CD4-positive, alpha-beta T cell treated with Interleukin-1 beta for 1 hour (primary cell): ENCODE results near the gene ADRA2C.
"Not testable (repeated sequence)": the region's sequence is repeated elsewhere in the genome, so short reads cannot be mapped to it uniquely, and the experiment has no call there.

Experiments used
- DNase-seq, 2 donors: peaks; one replicate each; pipeline ENCODE4 v3.0.0-alpha.2; 2020 to 2022

Gene ADRA2C

GRCh38 chr4:3801521-3801920, 35.3 kb downstream of the ADRA2C start:
- DNase-seq: no peak

- no peak for DNase-seq
Measured at GRCh38 chr4:3801931-3802550, 35.9 kb downstream of the ADRA2C start.

- DNase-seq: no peak
Measured at GRCh38 chr4:3802571-3803474, 36.6 kb downstream of the ADRA2C start.

GRCh38 chr4:3803475-3803847, 37.3 kb downstream of the ADRA2C start:
- no peak for DNase-seq

DNA sequence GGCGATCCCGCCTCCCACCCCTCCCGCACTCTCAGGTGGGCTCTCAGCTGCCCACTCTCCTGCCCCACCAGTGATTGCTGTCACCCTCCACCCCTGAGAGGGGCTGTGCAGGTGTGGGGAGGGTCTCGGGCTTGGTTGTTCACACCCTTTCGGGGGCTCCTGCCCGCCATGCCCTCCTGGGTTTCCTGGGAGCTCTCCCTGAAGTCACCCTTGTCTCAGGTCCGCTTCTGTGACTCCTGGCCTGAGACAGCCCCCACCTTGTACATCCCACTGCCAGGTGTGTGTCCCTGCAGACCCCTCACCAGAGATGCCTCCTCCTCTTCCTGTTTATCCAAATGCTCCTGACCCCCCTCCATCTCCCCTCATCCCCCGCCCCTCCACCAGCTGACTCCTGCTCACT, 37.8 kb downstream of the ADRA2C start:
- no peak for DNase-seq

DNA sequence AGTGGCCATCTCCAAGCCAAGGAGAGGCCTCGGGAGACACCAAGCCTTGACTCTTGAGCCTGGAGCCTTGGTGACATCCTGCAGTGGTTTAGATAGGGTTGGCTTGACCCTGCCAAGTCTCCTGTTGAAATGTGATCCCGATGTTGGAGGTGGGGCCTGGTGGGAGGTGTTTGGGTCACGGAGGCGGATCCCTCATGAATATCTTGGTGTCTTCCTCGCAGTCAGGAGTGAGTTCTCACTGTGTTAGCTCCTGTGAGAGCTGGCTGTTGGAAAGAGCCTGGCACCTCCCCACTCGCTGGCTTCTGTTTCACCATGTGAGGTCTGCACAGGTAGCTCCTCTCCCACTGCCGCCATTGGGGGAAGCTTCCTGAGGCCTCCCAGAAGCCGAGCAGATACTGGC, 38.8 kb downstream of the ADRA2C start:
- no peak for DNase-seq

DNA sequence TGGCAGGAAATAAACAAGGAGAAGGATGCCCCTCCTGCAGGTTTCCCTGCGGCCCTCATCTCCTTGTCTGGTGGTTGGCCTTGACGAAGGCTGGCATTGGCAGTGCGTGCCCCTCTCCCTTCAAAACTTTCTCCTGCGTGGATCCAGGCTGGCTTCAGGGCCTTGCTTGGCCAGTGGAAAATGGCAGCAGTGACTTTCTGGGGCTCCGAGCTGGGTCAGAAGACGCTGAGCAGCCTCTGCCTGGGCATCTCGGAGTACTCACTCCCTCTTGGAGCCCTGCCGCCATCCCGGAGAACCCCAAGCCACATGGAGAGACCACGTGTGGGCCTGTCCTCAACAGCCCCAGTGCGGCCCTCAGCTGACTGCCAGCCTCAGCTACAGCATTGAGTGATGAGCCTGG, 39.5 kb downstream of the ADRA2C start:
- DNase-seq: no peak

GRCh38 chr4:3807311-3807710, 41.1 kb downstream of the ADRA2C start:
- DNase-seq: no peak

- DNase-seq: no peak
Measured at GRCh38 chr4:3807822-3808496, 41.8 kb downstream of the ADRA2C start.

DNA sequence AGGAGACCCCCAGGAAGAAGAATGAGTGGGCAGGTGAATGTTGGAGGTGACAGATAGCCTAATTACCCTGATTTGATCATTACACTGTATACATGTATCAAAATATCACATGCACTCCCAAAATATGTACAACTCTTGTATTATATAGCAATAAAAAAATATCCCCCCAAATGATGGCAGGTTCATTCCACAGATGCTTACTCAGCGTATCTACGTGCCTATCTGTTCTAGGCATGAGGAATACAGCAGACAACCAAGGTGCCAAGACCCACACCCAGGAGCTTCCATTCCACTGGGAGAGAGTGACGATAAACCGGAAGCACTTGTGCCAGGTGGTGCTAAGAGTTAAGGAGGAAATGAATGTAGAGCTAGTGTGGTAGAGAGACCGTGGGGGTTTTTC, 42.4 kb downstream of the ADRA2C start:
- DNase-seq: no peak

- no peak for DNase-seq
Measured at GRCh38 chr4:3809028-3809427, 42.8 kb downstream of the ADRA2C start.

DNA sequence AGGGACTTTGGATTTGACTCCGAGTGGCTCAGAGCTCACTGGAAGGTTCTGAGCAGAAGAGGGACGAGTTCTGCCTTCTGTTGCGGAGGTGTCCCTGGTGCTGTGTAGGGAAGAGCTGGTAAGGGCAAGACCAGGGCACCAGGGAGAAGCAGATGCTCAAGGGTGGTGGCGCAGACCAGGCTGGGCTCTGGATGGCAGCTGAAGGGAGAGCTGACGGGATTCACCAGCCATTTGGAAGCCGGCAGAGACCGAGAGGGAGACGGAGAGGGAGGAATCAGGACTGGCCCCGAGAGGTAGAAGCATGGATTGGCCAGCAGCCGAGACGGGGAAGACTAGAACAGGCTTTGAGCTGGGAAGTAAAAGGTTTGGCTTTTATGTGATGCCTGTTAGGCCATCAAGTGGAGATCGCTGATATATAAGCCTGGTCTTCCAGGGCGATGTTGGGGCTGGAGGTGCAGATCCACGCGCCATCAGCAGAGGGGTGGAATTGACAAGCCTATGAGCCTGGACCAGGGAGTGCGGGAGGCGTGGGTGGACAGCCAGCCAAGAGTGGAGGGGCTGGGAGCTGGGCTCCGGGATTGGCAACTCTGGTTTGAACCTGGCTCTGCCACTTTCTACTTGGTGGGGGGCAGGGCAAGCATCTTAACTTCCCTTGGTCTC, 43.4 kb downstream of the ADRA2C start:
- no peak for DNase-seq

- DNase-seq: no peak
Measured at GRCh38 chr4:3810111-3810680, 44.0 kb downstream of the ADRA2C start.

DNA sequence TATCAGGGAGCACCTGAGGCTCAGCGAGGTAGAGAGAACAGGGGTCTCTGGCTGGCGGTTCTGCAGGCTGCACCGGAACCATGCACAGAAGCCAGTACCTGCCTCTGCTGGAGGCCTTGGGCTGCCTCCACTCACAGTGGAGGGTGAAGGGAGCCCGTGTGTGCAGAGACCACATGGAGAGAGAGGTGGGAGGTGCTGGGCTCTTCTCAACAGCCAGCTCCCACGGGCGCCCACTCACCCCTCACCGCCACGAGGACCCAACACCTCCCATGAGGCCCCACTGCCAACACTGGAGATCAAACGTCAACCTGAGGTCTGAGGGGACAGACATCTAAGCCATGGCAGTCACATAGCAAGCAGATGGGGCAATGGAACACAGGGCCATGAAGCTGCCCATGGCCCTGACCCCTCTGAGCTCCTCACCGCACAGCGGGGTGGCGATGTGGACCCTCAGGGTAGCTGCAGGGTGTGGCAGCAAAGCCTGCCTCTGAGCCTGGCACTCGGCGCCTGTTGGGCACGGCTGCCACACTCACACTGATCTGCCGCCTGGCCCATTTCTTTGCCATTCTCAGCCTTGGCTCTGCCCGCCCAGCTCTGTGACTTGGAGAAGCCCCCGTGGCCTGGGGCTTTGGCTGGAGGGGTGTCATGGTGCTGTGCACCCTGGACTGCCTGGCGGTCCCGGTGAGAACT, 44.8 kb downstream of the ADRA2C start:
- no peak for DNase-seq

DNA sequence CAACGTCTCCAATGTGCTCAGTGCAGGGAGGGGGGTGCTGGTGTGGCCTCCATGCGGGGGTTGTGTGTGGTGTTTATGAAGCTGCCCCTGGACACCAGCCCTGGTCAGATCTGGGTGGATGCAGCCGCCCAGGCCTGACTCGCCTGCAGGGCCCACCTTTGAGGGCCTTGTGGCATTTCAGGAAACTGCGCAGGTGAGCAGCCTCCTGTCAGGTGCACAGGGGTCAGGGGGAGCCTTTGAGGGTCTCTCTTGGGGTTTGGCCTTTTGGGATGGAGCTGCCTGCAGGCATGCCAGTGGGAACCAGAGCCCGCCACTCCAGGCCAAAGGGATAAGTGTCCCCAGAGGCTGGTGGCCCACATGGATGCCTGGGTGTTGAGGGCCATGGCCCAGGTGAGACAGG, 45.4 kb downstream of the ADRA2C start:
- DNase-seq: no peak

DNA sequence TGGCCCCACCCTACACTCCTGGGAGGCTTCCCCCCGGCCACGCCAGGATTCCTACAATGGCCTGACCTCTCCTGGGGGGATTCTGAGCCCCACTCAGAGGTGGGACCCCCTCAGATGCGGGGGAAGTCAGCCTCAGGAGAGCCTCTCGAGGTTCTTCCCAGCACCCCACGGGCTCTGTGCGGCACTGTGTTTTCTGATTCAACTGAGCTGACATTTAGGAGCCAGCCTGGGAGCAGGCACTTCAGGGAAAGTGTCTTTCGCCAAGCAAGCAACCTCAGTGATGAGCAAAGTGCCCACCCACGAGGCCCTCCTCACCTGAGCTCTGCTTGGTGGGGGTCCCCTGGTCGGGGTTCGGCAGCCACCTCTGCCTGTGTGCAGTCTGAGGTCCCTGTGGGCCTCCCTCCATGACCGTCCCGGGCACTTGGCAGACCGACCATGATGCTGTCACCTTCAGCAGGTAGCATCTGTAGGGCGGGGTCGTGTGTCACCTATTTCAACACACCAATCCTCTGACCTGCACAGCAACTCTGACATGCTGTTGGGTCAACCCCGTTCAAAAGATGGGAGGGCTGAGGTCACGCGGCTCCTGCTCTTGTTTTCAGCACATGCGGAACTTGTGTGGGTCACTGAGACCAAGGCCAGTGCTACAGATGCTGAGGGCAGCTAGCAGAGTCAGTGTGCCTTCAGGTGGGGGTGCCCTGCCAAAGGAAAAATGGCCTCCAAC, 46.2 kb downstream of the ADRA2C start:
- DNase-seq: no peak

DNA sequence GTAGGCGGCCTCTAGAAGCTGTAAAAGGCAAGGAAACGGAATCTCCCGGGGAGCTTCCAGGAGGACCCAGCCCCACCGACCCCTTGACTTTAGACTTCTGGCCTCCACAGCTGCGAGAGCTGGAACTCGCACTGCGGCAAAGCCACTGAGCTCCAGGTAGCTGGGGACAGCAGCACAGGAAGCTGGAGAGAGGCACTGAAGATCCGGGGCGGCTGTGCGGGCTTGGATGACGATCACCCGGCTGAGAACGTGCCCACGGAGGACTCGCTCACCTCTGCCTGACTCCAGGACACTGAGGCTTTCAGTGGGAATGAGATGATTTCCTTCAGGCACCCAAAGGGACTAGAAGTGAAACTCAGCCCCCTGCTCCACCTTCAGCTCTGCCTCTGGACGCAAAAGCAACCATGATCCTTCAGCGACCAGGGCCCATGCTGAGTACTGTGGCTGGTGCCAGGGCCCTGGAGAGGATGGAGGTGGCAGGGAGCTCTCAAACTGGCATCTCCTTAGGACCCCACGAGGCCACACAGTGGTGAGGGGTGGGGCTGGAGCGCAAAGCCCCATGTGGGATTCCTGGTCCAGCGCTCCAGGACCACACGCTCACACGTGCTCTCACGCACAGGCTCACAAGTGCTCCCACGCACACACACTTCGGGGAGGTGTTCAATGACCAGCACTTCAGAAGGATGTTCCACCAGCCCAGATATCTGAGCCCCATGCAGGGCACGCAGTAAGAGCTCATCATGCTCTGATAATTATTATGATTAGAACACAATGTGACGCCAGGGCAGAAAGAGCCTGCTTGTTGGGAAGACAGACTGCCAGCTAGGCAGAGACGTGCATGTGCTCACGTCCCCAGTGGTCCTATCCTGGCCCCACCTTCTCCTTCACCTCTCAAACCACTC, 47.2 kb downstream of the ADRA2C start:
- DNase-seq: no peak

GRCh38 chr4:3814053-3814570, 47.9 kb downstream of the ADRA2C start:
- DNase-seq: no peak

GRCh38 chr4:3814838-3815237, 48.7 kb downstream of the ADRA2C start:
- DNase-seq: not testable (repeated sequence)

GRCh38 chr4:3816256-3816825, 50.2 kb downstream of the ADRA2C start:
- DNase-seq: no peak
